Right lobe of liver (tissue), 4 donors: ENCODE results near the gene NCOA5.

Experiments
- POLR2A ChIP-seq: fragments of 450-650 bp; IDR thresholded peaks from one replicate; pipeline ENCODE4 v1.6.1; 2017; ENCODE audit warnings: antibody characterized with exemption, mild to moderate bottlenecking
- TF ChIP-seq, protein P1 (sequence below), 4 donors: fragments of 200-600 bp in 3 of 4; fragments of 450-650 bp in 1 of 4; IDR thresholded peaks; one replicate each; pipeline versions ENCODE4 v1.5.1 to v1.8.0; 2016 to 2022; ENCODE audit warnings: antibody characterized with exemption in 4 of 4, mild to moderate bottlenecking in 2 of 4
- donor health status: DM: no; HTN: no; CAD: no.
- donor health status: DM: no; HTN: no; CAD: no.
- donor health status: DM: no; HTN: yes; CAD: no.

- TF ChIP-seq, protein P1, sequence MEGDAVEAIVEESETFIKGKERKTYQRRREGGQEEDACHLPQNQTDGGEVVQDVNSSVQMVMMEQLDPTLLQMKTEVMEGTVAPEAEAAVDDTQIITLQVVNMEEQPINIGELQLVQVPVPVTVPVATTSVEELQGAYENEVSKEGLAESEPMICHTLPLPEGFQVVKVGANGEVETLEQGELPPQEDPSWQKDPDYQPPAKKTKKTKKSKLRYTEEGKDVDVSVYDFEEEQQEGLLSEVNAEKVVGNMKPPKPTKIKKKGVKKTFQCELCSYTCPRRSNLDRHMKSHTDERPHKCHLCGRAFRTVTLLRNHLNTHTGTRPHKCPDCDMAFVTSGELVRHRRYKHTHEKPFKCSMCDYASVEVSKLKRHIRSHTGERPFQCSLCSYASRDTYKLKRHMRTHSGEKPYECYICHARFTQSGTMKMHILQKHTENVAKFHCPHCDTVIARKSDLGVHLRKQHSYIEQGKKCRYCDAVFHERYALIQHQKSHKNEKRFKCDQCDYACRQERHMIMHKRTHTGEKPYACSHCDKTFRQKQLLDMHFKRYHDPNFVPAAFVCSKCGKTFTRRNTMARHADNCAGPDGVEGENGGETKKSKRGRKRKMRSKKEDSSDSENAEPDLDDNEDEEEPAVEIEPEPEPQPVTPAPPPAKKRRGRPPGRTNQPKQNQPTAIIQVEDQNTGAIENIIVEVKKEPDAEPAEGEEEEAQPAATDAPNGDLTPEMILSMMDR (IDR thresholded peaks at IDR 0.05), result no peak
- no peak for TF ChIP-seq POLR2A
Measured at GRCh38 chr20:46102940-46103339, 13.2 kb upstream of the NCOA5 start.
